HG03378 (cell line): ENCODE measurements around the gene SQSTM1.

ENCODE experiments used
- ATAC-seq: cut with Tn5 transposase; IDR thresholded peaks from one replicate; pipeline ENCODE4 v1.9.1; 2021; ENCODE audit warnings: mild to moderate bottlenecking, moderate library complexity; ENCODE audit not compliant: unreplicated experiment

The SQSTM1 gene

GRCh38 chr5:179887095-179887494, 66.4 kb downstream of the SQSTM1 start:
- ATAC-seq: no peak
